ENCODE data around the gene GPC3. TPM values are rescaled to one million over a fixed set of nuclear protein-coding genes. Genes with fewer than 3 reads are reported as not detected.

GPC3 gene
- total and polyA plus RNA-seq, 2 of the 4 experiments (the other 2 are of a cell fraction) = not detected

- no peak overlapping the region for H2BK15ac ChIP-seq (ENCODE audit: low read depth, low read length)
- POLR2A ChIA-PET (ENCODE audit: unreplicated experiment) = no interaction called here
- H3K4ac ChIP-seq (ENCODE audit: low read depth, low read length) = no peak overlapping the region
- no peak overlapping the region for H2BK5ac ChIP-seq (ENCODE audit: low read depth, low read length, poor library complexity, severe bottlenecking)
- H3K9me1 ChIP-seq (ENCODE audit: insufficient read depth, low read length) = no peaks in the 10 kb centered on the region
- dilution Hi-C loops (cut with HindIII; ENCODE audit: low sequenced_read_pairs, unreplicated experiment) (no loop called here), in situ Hi-C loops (cut with MboI; ENCODE audit: low sequenced_read_pairs) (no loop called here), intact Hi-C loops (cut with micrococcal nuclease) (no loop called here)
- WGBS, 2 experiments (ENCODE audit: extremely low coverage in 2 of 2, insufficient read length in 1 of 2) = no CpG with 5 or more reads among the region's 4 CpGs
- H3K4me3 ChIP-seq (ENCODE audit: insufficient read depth, low read depth, low read length) = no peak overlapping the region
- no peaks in the 10 kb centered on the region for H3K9me3 ChIP-seq (ENCODE audit: control insufficient read depth, insufficient read depth, low read length)
- no TSS peak for BruUV-seq (replicated peaks)
- no peak overlapping the region for H3K18ac ChIP-seq (ENCODE audit: low read depth, low read length)
- H4K5ac ChIP-seq (ENCODE audit: low read depth, low read length) = no peak overlapping the region
- H4K8ac ChIP-seq (ENCODE audit: low read depth in 2 of 2, low read length in 2 of 2) = no peak overlapping the region
- H2AK5ac ChIP-seq (ENCODE audit: low read depth, low read length) = no peak overlapping the region
- no peak overlapping the region for H2AK9ac ChIP-seq (replicated peaks; ENCODE audit: low read depth, low read length, poor library complexity)
- no peak overlapping the region for H4K91ac ChIP-seq (ENCODE audit: insufficient read depth, low read depth, low read length)
- H3K14ac ChIP-seq (replicated peaks; ENCODE audit: low read depth, low read length) = no peak overlapping the region
- H3K9ac ChIP-seq (ENCODE audit: low read depth, low read length) = no peak overlapping the region
- ATAC-seq (ENCODE audit: low read depth) (no peak), DNase-seq (no peak)
- H3K36me3 ChIP-seq (ENCODE audit: control insufficient read depth, insufficient read depth, low read length) = no peaks in the 10 kb centered on the region
- no peaks in the 10 kb centered on the region for H4K20me1 ChIP-seq (ENCODE audit: insufficient read depth, low read length)
- no peak overlapping the region for H2BK20ac ChIP-seq (ENCODE audit: low read depth, low read length)
- H3K4me2 ChIP-seq (ENCODE audit: low read depth, low read length) = no peak overlapping the region
- H2BK120ac ChIP-seq (ENCODE audit: low read depth, low read length) = no peak overlapping the region
- H3K27me3 ChIP-seq (ENCODE audit: control insufficient read depth, insufficient read depth, low read length) = peaks cover 1% of the 10 kb centered on the region; the same call in 1 of the 2 replicates
- H3K27ac ChIP-seq (ENCODE audit: insufficient read depth, low read length) = no peak overlapping the region
- no peaks in the 10 kb centered on the region for H3K4me1 ChIP-seq (ENCODE audit: control insufficient read depth, insufficient read depth, low read length)
- TF ChIP-seq MAFK (IDR thresholded peaks at IDR 0.05; ENCODE audit: low read depth, low read length) (no peak), NFE2L2 (IDR thresholded peaks at IDR 0.05; ENCODE audit: low read depth, low read length) (no peak), POLR2A (IDR thresholded peaks at IDR 0.05; ENCODE audit: low read depth, low read length) (no peak), USF2 (IDR thresholded peaks at IDR 0.05; ENCODE audit: low read depth, low read length) (no peak), RAD21 (IDR thresholded peaks at IDR 0.05; ENCODE audit: low read length) (no peak), FOS (IDR thresholded peaks at IDR 0.05; ENCODE audit: low read depth, low read length) (no peak), MAZ (IDR thresholded peaks at IDR 0.05; ENCODE audit: borderline replicate concordance, low read depth, low read length) (no peak), CHD1 (IDR thresholded peaks at IDR 0.05; ENCODE audit: low read depth, low read length) (no peak), BHLHE40 (IDR thresholded peaks at IDR 0.05; ENCODE audit: low read depth, low read length) (no peak), SMC3 (IDR thresholded peaks at IDR 0.05; ENCODE audit: low read depth, low read length) (no peak), CEBPB (IDR thresholded peaks at IDR 0.05; ENCODE audit: low read depth, low read length) (no peak)
- TF ChIP-seq, protein P1, sequence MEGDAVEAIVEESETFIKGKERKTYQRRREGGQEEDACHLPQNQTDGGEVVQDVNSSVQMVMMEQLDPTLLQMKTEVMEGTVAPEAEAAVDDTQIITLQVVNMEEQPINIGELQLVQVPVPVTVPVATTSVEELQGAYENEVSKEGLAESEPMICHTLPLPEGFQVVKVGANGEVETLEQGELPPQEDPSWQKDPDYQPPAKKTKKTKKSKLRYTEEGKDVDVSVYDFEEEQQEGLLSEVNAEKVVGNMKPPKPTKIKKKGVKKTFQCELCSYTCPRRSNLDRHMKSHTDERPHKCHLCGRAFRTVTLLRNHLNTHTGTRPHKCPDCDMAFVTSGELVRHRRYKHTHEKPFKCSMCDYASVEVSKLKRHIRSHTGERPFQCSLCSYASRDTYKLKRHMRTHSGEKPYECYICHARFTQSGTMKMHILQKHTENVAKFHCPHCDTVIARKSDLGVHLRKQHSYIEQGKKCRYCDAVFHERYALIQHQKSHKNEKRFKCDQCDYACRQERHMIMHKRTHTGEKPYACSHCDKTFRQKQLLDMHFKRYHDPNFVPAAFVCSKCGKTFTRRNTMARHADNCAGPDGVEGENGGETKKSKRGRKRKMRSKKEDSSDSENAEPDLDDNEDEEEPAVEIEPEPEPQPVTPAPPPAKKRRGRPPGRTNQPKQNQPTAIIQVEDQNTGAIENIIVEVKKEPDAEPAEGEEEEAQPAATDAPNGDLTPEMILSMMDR (conservative IDR thresholded peaks at IDR 0.05; ENCODE audit: low read depth, low read length) = no peak
- no peak overlapping the region for H3K23ac ChIP-seq (ENCODE audit: low read depth, low read length)
- no peak overlapping the region for H2AFZ ChIP-seq (replicated peaks; ENCODE audit: low read length, poor library complexity)
- CTCF ChIA-PET = no interaction called here
- no peak overlapping the region for H3K56ac ChIP-seq (ENCODE audit: extremely low read depth, insufficient read depth, low read length)
- no peaks in the 10 kb centered on the region for H3K79me1 ChIP-seq (ENCODE audit: low read depth in 1 of 2, low read length in 2 of 2)
These were observed 447.2 kb downstream of the GPC3 start for GRCh38 chrX:133538148-133538547.

Data from IMR-90 (cell line).